Stomach (tissue), 4 donors: ENCODE results near the gene PCSK9.

Source experiments
- CTCF ChIP-seq, 7 experiments: fragments of 450-650 bp in 4 of 7; fragments of 200-600 bp in 3 of 7; sonication (generic) in 3 of 7; IDR thresholded peaks; one replicate each; pipeline ENCODE4 v1.5.1; 2016 to 2019; ENCODE audit warnings: antibody characterized with exemption in 7 of 7, control low read depth in 2 of 7, mild to moderate bottlenecking in 1 of 7
- POLR2A ChIP-seq, 4 donors: fragments of 450-650 bp; IDR thresholded peaks; one replicate each; pipeline ENCODE4 v1.6.1; 2016; ENCODE audit warnings: antibody characterized with exemption in 4 of 4, control low read depth in 2 of 4, mild to moderate bottlenecking in 1 of 4, moderate library complexity in 1 of 4

GRCh38 chr1:55038974-55039341 is 390 bp upstream of the PCSK9 start:
- TF ChIP-seq POLR2A (IDR thresholded peaks at IDR 0.05) (no peak), CTCF (IDR thresholded peaks at IDR 0.05) (no peak)
